HepG2 (cell line): ENCODE results near the gene GALNT17. TPM values are rescaled to one million over a fixed set of nuclear protein-coding genes. Genes with fewer than 3 reads are reported as not detected.

Experiments
- ATAC-seq: fragments of 200-7000 bp; cut with Tn5 transposase; 3 replicates; pipeline ENCODE4 v1.9.1; 2020; ENCODE audit warnings: mild to moderate bottlenecking, moderate library complexity
- BruUV-seq: library from RNA; stranded (reverse); fragments of 400-500 nt; replicated peaks from 2 replicates; lab custom pipeline; 2021; lab: Mats Ljungman, UMichigan
- CTCF ChIA-PET: fragments of 300-600 bp; formaldehyde crosslinking; extraction: SDS; loops from one replicate; lab custom pipeline; 2021; ENCODE audit warnings: low total read pairs, inconsistent platforms, low intra/inter-chr PET ratio; lab: Yijun Ruan, JAX
- POLR2A ChIA-PET: fragments of 350-600 bp; sonication (Branson Sonifier 250); formaldehyde crosslinking; loops from one replicate; lab custom pipeline; 2020; ENCODE audit warnings: antibody characterized with exemption, inconsistent platforms; lab: Yijun Ruan, JAX
- DNase-seq: peaks from one replicate; pipeline ENCODE4 v3.0.0-alpha.2; 2015; ENCODE audit warnings: low spot score
- FAIRE-seq: peaks from 3 replicates; lab custom pipeline; 2011; peaks lifted over from hg19 to GRCh38; lab: Jason Lieb, UNC
- H2AFZ ChIP-seq: one replicate; pipeline ENCODE4 v1.6.1; 2011; ENCODE audit warnings: low read length, inconsistent platforms
- H3K27ac ChIP-seq: fragments of 300-600 bp; 3 replicates; pipeline ENCODE4 v1.8.0; 2011; ENCODE audit warnings: mixed run types, mild to moderate bottlenecking, mixed read lengths, low read length, inconsistent platforms; ENCODE audit not compliant: insufficient read depth; ENCODE audit errors: extremely low read length
- H3K27me3 ChIP-seq, 2 experiments: fragments of 200-600 bp in 1 of 2; 2 replicates in 1 of 2; 3 replicates in 1 of 2; pipeline versions ENCODE4 v1.6.0 to v1.8.0; 2011; ENCODE audit warnings: low read length in 2 of 2, mild to moderate bottlenecking in 2 of 2, moderate library complexity in 2 of 2, inconsistent platforms in 1 of 2; ENCODE audit not compliant: insufficient read depth in 2 of 2, control insufficient read depth in 1 of 2
- H3K36me3 ChIP-seq, 2 experiments: fragments of 200-600 bp in 1 of 2; replicated peaks in 1 of 2; 2 replicates in 1 of 2; 3 replicates in 1 of 2; pipeline versions ENCODE4 v1.5.1 to v1.8.0; 2011; ENCODE audit warnings: low read length in 2 of 2, inconsistent platforms in 1 of 2; ENCODE audit not compliant: insufficient read depth in 2 of 2, control insufficient read depth in 1 of 2
- H3K4me1 ChIP-seq: 2 replicates; pipeline ENCODE4 v1.5.1; 2012; ENCODE audit warnings: low read length, inconsistent platforms; ENCODE audit not compliant: insufficient read depth
- H3K4me2 ChIP-seq: 2 replicates; pipeline ENCODE4 v1.6.0; 2011; ENCODE audit warnings: low read depth, low read length, inconsistent platforms
- H3K4me3 ChIP-seq, 3 experiments: fragments of 200-600 bp in 1 of 3; sonication (generic), shearing (Covaris generic) in 1 of 3; replicated peaks in 1 of 3; 2 replicates each; pipeline ENCODE4 v1.5.1; 2011 to 2016; ENCODE audit warnings: low read length in 3 of 3, inconsistent platforms in 2 of 3, low read depth in 2 of 3, mild to moderate bottlenecking in 2 of 3, control low read depth in 1 of 3, mixed read lengths in 1 of 3; ENCODE audit not compliant: insufficient read depth in 1 of 3
- H3K79me2 ChIP-seq: one replicate; pipeline ENCODE4 v1.6.1; 2011; ENCODE audit warnings: low read length, inconsistent platforms; ENCODE audit not compliant: insufficient read depth
- H3K9ac ChIP-seq: 2 replicates; pipeline ENCODE4 v1.6.0; 2011; ENCODE audit warnings: mild to moderate bottlenecking, low read depth, low read length, inconsistent platforms; ENCODE audit not compliant: insufficient read depth
- H3K9me3 ChIP-seq: 2 replicates; pipeline ENCODE4 v1.5.1; 2012; ENCODE audit warnings: mild to moderate bottlenecking, low read length
- H4K20me1 ChIP-seq: 2 replicates; pipeline ENCODE4 v1.6.0; 2011; ENCODE audit warnings: inconsistent platforms, mild to moderate bottlenecking, low read length, moderate library complexity; ENCODE audit not compliant: insufficient read depth
- CBX2 ChIP-seq, 2 experiments: fragments of 200-600 bp in 1 of 2; sonication (generic); formaldehyde crosslinking in 1 of 2; IDR thresholded peaks; 2 replicates each; pipeline versions ENCODE4 v1.7.0 to v1.8.1; 2018 to 2022; ENCODE audit warnings: low read depth in 2 of 2, low read length in 1 of 2, mild to moderate bottlenecking in 1 of 2, missing genetic modification reagents in 1 of 2
- PAX8 ChIP-seq: sonication (generic); formaldehyde crosslinking; IDR thresholded peaks from 2 replicates; pipeline ENCODE4 v1.8.0; 2022; ENCODE audit warnings: mild to moderate bottlenecking, missing genetic modification reagents, borderline replicate concordance
- SNRNP70 ChIP-seq: fragments of 200-400 bp; formaldehyde crosslinking; IDR thresholded peaks from 2 replicates; pipeline ENCODE4 v1.6.1; 2017; ENCODE audit warnings: mild to moderate bottlenecking, low read depth, low read length, moderate library complexity
- TBX2 ChIP-seq: sonication (generic); formaldehyde crosslinking; IDR thresholded peaks from 2 replicates; pipeline ENCODE4 v1.5.0; 2020; ENCODE audit warnings: missing genetic modification reagents, mild to moderate bottlenecking, borderline replicate concordance
- ZKSCAN5 ChIP-seq: sonication (generic); formaldehyde crosslinking; IDR thresholded peaks from 2 replicates; pipeline ENCODE4 v1.5.1; 2020; ENCODE audit warnings: mild to moderate bottlenecking, missing genetic modification reagents
- ZMYM3 ChIP-seq: sonication (generic); formaldehyde crosslinking; IDR thresholded peaks from 2 replicates; pipeline ENCODE4 v1.5.1; 2020; ENCODE audit warnings: mild to moderate bottlenecking, missing genetic modification reagents
- ZNF264 ChIP-seq: sonication (generic); formaldehyde crosslinking; IDR thresholded peaks from 2 replicates; pipeline ENCODE4 v1.4.0; 2020; ENCODE audit warnings: missing genetic modification reagents
- ZSCAN9 ChIP-seq: IDR thresholded peaks from 2 replicates; pipeline ENCODE4 v1.6.1; 2016; ENCODE audit warnings: borderline replicate concordance
- WGBS: methylation state at CpG from one replicate; pipeline ENCODE4 v1.1.6; 2017; ENCODE audit warnings: low lambda C conversion rate; 5-methylcytosine and 5-hydroxymethylcytosine counted together
- in situ Hi-C: cut with HindIII; loops from 2 replicates; pipeline ENCODE4 v1.10.0; 2017; ENCODE audit warnings: low pct_unique_long_range_greater_than_20kb; ENCODE audit not compliant: extremely low pct_ligation_motif_present
- intact Hi-C: fragments of 100-400 bp; cut with micrococcal nuclease; formaldehyde crosslinking; loops from one replicate; pipeline ENCODE4 v1.10.0; 2022; ENCODE audit not compliant: unreplicated experiment
- polyA plus RNA-seq, 8 experiments: library from polyadenylated mRNA; depleted of rRNA in 3 of 8; stranded (reverse) in 7 of 8; unstranded in 1 of 8; fragments of >200 nt; fragmentation: Illumina TruSeq in 4 of 8; extraction: Trizol in 4 of 8; gene quantifications; 2 replicates each; pipeline versions ENCODE4 v1.2.1 to v1.2.3, GENCODE V29; 2011 to 2016; ENCODE audit warnings: low read depth in 4 of 8, missing spikeins in 1 of 8, mixed read lengths in 1 of 8; ENCODE audit not compliant: insufficient read depth in 1 of 8
- total RNA-seq, 5 experiments: library from RNA; depleted of rRNA; stranded (reverse); fragments of >200 nt; fragmentation: Illumina TruSeq; extraction: Trizol; gene quantifications; 2 replicates each; pipeline ENCODE4 v1.2.3, GENCODE V29; 2016; ENCODE audit warnings: low read depth in 1 of 5
- TF ChIP-seq, protein P1 (sequence below): sonication (generic); formaldehyde crosslinking; IDR thresholded peaks from 2 replicates; pipeline ENCODE4 v1.5.0; 2020; ENCODE audit warnings: mild to moderate bottlenecking, missing genetic modification reagents, borderline replicate concordance
- TF ChIP-seq, protein P2 (sequence below): sonication (generic); formaldehyde crosslinking; IDR thresholded peaks from 2 replicates; pipeline ENCODE4 v1.8.0; 2022; ENCODE audit warnings: low read depth, missing genetic modification reagents
- TF ChIP-seq, protein P3 (sequence below): sonication (generic); formaldehyde crosslinking; IDR thresholded peaks from 2 replicates; pipeline ENCODE4 v1.5.1; 2020; ENCODE audit warnings: missing genetic modification reagents, mild to moderate bottlenecking, borderline replicate concordance
- TF ChIP-seq, protein P4 (sequence below): IDR thresholded peaks from 2 replicates; pipeline ENCODE4 v1.6.1; 2016
- TF ChIP-seq, protein P5 (sequence below): sonication (generic); formaldehyde crosslinking; conservative IDR thresholded peaks from 2 replicates; pipeline ENCODE4 v1.4.0; 2020; ENCODE audit warnings: missing genetic modification reagents

GALNT17 gene
- total and polyA plus RNA-seq, 2 of the 13 experiments (the other 11 are each of a cell fraction or from before 2014, with no cell fraction given), result not detected

DNA sequence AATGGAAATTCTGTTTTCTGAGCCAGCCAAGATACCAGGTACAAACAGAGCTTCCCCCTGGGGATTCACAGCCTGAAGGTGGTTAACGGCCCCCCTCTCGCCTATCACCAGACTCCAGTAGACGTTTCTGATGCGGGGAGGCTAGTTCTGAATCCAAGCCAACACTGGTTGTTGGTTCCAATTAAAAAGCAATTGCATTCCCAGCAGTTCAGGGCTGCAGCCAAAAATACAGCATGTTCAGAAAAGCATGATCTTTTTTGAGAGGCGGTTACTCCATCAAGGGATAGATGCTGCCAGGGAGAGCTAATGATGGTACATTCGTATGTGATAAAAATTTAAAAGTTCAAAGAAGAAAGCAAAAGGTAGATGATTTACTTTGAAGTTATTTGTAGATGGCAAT lies 481.0 kb downstream of the GALNT17 start:
- no peaks in the 10 kb centered on the region for H3K79me2 ChIP-seq
- ATAC-seq (no peak), FAIRE-seq (no peak), DNase-seq (no peak)
- POLR2A ChIA-PET, result no interaction called here
- H3K27ac ChIP-seq, result no peak overlapping the region
- H3K4me2 ChIP-seq, result no peak overlapping the region
- in situ Hi-C loops (no loop called here), intact Hi-C loops (no loop called here)
- WGBS, result under 1% methylated on average over 6 of the region's 6 CpGs
- H3K9ac ChIP-seq, result no peak overlapping the region
- no peak overlapping the region for H3K4me3 ChIP-seq
- CTCF ChIA-PET, result no interaction called here
- H2AFZ ChIP-seq, result no peak overlapping the region
- H3K9me3 ChIP-seq, result no peaks in the 10 kb centered on the region
- H3K27me3 ChIP-seq, result no peaks in the 10 kb centered on the region
- H3K36me3 ChIP-seq, result no peaks in the 10 kb centered on the region
- H3K4me1 ChIP-seq, result no peaks in the 10 kb centered on the region
- no peaks in the 10 kb centered on the region for H4K20me1 ChIP-seq
- BruUV-seq, result no TSS peak
- TF ChIP-seq CBX2 (IDR thresholded peaks at IDR 0.05; ENCODE audit: low read depth, low read length) (no peak), CBX2 (CRISPR knock-in tag; IDR thresholded peaks at IDR 0.05; ENCODE audit: low read depth) (no peak), ZNF264 (no peak), ZKSCAN5 (CRISPR knock-in tag) (no peak), SNRNP70 (no peak), ZSCAN9 (CRISPR knock-in tag) (no peak), PAX8 (CRISPR knock-in tag) (no peak), TBX2 (no peak), ZMYM3 (CRISPR knock-in tag) (no peak)
- TF ChIP-seq, protein P1, sequence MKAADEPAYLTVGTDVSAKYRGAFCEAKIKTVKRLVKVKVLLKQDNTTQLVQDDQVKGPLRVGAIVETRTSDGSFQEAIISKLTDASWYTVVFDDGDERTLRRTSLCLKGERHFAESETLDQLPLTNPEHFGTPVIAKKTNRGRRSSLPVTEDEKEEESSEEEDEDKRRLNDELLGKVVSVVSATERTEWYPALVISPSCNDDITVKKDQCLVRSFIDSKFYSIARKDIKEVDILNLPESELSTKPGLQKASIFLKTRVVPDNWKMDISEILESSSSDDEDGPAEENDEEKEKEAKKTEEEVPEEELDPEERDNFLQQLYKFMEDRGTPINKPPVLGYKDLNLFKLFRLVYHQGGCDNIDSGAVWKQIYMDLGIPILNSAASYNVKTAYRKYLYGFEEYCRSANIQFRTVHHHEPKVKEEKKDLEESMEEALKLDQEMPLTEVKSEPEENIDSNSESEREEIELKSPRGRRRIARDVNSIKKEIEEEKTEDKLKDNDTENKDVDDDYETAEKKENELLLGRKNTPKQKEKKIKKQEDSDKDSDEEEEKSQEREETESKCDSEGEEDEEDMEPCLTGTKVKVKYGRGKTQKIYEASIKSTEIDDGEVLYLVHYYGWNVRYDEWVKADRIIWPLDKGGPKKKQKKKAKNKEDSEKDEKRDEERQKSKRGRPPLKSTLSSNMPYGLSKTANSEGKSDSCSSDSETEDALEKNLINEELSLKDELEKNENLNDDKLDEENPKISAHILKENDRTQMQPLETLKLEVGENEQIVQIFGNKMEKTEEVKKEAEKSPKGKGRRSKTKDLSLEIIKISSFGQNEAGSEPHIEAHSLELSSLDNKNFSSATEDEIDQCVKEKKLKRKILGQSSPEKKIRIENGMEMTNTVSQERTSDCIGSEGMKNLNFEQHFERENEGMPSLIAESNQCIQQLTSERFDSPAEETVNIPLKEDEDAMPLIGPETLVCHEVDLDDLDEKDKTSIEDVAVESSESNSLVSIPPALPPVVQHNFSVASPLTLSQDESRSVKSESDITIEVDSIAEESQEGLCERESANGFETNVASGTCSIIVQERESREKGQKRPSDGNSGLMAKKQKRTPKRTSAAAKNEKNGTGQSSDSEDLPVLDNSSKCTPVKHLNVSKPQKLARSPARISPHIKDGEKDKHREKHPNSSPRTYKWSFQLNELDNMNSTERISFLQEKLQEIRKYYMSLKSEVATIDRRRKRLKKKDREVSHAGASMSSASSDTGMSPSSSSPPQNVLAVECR, result no peak
- TF ChIP-seq, protein P2, sequence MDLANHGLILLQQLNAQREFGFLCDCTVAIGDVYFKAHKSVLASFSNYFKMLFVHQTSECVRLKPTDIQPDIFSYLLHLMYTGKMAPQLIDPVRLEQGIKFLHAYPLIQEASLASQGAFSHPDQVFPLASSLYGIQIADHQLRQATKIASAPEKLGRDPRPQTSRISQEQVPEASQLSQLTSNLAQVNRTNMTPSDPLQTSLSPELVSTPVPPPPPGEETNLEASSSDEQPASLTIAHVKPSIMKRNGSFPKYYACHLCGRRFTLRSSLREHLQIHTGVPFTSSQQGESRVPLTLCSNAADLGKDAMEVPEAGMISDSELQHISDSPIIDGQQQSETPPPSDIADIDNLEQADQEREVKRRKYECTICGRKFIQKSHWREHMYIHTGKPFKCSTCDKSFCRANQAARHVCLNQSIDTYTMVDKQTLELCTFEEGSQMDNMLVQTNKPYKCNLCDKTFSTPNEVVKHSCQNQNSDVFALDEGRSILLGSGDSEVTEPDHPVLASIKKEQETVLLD (CRISPR knock-in tag), result no peak
- TF ChIP-seq, protein P3, sequence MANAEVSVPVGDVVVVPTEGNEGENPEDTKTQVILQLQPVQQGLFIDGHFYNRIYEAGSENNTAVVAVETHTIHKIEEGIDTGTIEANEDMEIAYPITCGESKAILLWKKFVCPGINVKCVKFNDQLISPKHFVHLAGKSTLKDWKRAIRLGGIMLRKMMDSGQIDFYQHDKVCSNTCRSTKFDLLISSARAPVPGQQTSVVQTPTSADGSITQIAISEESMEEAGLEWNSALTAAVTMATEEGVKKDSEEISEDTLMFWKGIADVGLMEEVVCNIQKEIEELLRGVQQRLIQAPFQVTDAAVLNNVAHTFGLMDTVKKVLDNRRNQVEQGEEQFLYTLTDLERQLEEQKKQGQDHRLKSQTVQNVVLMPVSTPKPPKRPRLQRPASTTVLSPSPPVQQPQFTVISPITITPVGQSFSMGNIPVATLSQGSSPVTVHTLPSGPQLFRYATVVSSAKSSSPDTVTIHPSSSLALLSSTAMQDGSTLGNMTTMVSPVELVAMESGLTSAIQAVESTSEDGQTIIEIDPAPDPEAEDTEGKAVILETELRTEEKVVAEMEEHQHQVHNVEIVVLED (CRISPR knock-in tag), result no peak
- TF ChIP-seq, protein P4, sequence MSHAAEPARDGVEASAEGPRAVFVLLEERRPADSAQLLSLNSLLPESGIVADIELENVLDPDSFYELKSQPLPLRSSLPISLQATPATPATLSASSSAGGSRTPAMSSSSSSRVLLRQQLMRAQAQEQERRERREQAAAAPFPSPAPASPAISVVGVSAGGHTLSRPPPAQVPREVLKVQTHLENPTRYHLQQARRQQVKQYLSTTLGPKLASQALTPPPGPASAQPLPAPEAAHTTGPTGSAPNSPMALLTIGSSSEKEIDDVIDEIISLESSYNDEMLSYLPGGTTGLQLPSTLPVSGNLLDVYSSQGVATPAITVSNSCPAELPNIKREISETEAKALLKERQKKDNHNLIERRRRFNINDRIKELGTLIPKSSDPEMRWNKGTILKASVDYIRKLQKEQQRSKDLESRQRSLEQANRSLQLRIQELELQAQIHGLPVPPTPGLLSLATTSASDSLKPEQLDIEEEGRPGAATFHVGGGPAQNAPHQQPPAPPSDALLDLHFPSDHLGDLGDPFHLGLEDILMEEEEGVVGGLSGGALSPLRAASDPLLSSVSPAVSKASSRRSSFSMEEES (CRISPR knock-in tag), result no peak
- TF ChIP-seq, protein P5, sequence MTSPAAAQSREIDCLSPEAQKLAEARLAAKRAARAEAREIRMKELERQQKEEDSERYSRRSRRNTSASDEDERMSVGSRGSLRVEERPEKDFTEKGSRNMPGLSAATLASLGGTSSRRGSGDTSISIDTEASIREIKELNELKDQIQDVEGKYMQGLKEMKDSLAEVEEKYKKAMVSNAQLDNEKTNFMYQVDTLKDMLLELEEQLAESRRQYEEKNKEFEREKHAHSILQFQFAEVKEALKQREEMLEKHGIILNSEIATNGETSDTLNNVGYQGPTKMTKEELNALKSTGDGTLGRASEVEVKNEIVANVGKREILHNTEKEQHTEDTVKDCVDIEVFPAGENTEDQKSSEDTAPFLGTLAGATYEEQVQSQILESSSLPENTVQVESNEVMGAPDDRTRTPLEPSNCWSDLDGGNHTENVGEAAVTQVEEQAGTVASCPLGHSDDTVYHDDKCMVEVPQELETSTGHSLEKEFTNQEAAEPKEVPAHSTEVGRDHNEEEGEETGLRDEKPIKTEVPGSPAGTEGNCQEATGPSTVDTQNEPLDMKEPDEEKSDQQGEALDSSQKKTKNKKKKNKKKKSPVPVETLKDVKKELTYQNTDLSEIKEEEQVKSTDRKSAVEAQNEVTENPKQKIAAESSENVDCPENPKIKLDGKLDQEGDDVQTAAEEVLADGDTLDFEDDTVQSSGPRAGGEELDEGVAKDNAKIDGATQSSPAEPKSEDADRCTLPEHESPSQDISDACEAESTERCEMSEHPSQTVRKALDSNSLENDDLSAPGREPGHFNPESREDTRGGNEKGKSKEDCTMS (CRISPR knock-in tag), result no peak
